ENCODE data around the gene STUB1. TPM values are rescaled to one million over a fixed set of nuclear protein-coding genes. Genes with fewer than 3 reads are reported as not detected.

Gene STUB1
- total and polyA plus RNA-seq, 12 donors: 92.7 to 165 (median 116) TPM

DNA sequence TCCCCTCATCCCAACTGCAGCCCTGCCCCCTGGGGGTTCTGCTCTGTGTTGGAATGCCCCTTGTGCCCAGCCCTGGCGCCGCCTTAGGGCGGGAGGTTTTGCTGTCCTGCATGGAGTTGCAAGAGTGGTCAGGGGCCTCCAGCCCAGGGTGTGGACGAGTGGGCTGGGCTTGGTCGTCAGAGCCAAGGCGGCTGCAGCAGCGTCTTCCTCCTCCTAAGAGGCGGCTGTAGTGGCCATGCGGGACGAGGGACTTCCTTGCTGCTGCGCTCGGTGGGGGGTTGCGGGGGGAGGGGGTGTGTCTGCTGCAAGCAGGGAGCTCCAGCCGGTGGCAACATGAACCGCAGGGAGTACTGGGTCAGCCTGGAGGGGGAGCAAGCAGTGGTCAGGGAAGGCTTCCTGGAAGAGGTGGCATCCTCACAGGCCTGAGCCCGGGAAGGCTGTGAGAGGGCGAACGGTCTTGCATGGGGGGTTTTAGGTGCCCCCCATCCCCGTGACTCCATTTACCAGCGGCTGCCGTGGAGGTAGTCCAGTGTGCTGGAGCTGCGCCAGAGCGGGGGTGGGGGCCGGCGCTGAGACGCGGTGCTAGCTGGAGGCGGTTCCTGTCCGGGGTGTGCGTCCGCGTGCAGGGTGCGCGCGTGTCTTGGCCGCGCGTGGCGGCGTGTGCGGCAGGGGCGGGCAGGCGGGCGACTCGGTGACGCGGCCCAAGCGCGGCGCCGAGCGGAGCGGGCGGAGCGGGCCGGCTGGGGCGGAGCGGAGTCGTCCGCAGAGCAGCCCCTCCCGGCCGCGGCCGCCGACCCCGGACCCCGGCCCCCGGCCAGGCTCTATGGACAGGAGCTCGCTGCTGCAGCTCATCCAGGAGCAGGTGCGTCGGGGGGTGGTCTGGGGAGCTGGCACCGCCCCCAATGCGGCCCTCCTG lies 5.0 kb upstream of the STUB1 start, which contains the start of gene RHBDL1:
Gene RHBDL1, plus strand, starts transcription at position 704 of the 916 bp plus-strand sequence. Its CDS starts 120 bp downstream, at position 824.
- DNase-seq (peak in 1 of 2 donors; percentile 61), ATAC-seq (no peak)
- peaks cover 0 to 22% (median 0%) of the 10 kb centered on the region in 7 donors for H3K27me3 ChIP-seq
- peaks cover 7 to 30% (median 21%) of the 10 kb centered on the region in 9 donors for H3K4me1 ChIP-seq
- intact Hi-C loops (cut with DNase I): no loop called here
- H3K36me3 ChIP-seq: peaks cover 0 to 42% (median 31%) of the 10 kb centered on the region in 9 donors
- H3K4me3 ChIP-seq: peak within 1 kb of the TSS in 9 of 10 donors; percentile 25 to 50 (median 40)
- TF ChIP-seq, protein P1, sequence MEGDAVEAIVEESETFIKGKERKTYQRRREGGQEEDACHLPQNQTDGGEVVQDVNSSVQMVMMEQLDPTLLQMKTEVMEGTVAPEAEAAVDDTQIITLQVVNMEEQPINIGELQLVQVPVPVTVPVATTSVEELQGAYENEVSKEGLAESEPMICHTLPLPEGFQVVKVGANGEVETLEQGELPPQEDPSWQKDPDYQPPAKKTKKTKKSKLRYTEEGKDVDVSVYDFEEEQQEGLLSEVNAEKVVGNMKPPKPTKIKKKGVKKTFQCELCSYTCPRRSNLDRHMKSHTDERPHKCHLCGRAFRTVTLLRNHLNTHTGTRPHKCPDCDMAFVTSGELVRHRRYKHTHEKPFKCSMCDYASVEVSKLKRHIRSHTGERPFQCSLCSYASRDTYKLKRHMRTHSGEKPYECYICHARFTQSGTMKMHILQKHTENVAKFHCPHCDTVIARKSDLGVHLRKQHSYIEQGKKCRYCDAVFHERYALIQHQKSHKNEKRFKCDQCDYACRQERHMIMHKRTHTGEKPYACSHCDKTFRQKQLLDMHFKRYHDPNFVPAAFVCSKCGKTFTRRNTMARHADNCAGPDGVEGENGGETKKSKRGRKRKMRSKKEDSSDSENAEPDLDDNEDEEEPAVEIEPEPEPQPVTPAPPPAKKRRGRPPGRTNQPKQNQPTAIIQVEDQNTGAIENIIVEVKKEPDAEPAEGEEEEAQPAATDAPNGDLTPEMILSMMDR (IDR thresholded peaks at IDR 0.05): peak in 1 of 9 donors; percentile 4
- peak within 1 kb of the TSS in 8 of 10 donors; percentile 20 to 75 (median 45) for H3K27ac ChIP-seq
- H3K9me3 ChIP-seq: no peaks in the 10 kb centered on the region
- WGBS, 2 donors: 5% methylated on average over 55 to 73 of the region's 73 CpGs

DNA sequence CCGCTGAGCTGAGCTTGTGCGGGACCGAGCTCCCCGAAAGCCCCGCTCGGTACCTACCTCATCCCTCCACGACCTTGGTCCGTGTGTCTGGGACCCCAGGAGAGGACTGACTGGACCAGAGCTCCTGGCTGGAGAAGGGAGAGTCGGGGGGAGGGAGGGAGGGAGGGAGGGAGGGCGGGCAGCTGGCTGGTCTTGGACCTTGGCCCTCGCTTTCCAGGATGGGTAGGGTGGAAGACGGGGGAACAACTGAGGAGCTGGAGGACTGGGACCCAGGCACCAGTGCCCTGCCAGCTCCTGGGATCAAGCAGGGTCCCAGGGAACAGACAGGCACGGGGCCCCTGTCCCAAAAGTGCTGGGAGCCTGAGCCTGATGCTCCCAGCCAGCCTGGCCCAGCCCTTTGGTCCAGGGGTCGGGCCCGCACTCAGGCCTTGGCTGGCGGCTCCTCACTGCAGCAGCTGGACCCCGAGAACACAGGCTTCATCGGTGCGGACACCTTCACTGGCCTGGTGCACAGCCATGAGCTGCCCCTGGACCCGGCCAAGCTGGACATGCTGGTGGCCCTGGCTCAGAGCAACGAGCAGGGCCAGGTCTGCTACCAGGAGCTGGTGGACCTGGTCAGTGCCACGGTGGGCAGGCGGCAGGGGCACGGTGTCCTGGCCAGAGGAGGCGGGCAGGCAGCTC lies 4.2 kb upstream of the STUB1 start:
- H3K27me3 ChIP-seq: peaks cover 0 to 22% (median 0%) of the 10 kb centered on the region in 7 donors
- WGBS, 2 donors: 46 to 53% methylated on average over 23 to 25 of the region's 25 CpGs
- TF ChIP-seq, protein P1 (IDR thresholded peaks at IDR 0.05): no peak
- no peak for ATAC-seq
- H3K4me1 ChIP-seq: peaks cover 9 to 33% (median 25%) of the 10 kb centered on the region in 9 donors
- peak overlapping the region in 5 of 10 donors; percentile 12 to 75 (median 39) for H3K27ac ChIP-seq
- H3K36me3 ChIP-seq: peaks cover 0 to 34% (median 23%) of the 10 kb centered on the region in 9 donors
- H3K9me3 ChIP-seq: no peaks in the 10 kb centered on the region
- intact Hi-C loops (cut with DNase I): no loop called here
- DNase-seq: no peak
- H3K4me3 ChIP-seq: peak overlapping the region in 9 of 10 donors; percentile 25 to 50 (median 40)

DNA sequence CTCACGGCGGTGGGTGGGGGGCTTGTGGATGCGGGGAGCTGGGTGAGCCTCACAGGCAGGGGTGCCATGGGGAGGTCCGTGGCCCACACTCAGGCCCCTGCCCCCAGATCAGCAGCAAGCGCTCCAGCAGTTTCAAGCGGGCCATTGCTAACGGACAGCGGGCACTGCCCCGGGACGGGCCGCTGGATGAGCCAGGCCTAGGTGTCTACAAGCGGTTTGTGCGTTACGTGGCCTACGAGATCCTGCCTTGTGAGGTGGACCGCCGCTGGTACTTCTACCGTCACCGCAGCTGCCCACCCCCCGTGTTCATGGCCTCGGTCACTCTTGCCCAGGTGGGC lies 3.7 kb upstream of the STUB1 start:
- no peak overlapping the region for H3K4me3 ChIP-seq

More for the DNA sequence above, 3.7 kb upstream of the STUB1 start:
- TF ChIP-seq, protein P1 (IDR thresholded peaks at IDR 0.05): no peak
- 90% methylated on average over 21 of the region's 21 CpGs for WGBS, 2 donors
- intact Hi-C loops (cut with DNase I): no loop called here
- no peak overlapping the region for H3K27ac ChIP-seq
- H3K36me3 ChIP-seq: peaks cover 0 to 32% (median 21%) of the 10 kb centered on the region in 9 donors
- no peaks in the 10 kb centered on the region for H3K9me3 ChIP-seq
- H3K27me3 ChIP-seq: peaks cover 0 to 22% (median 0%) of the 10 kb centered on the region in 7 donors
- ATAC-seq (no peak), DNase-seq (no peak)
- peaks cover 14 to 38% (median 30%) of the 10 kb centered on the region in 9 donors for H3K4me1 ChIP-seq
